Suppressor macrophage treated with lipopolysaccharide for 1 hour (primary cell): ENCODE results near the gene ST7L.

Source experiments
- DNase-seq, 3 donors: peaks; one replicate each; pipeline ENCODE4 v3.0.0-alpha.2; 2020 to 2022

Gene ST7L

GRCh38 chr1:112513112-112513870 lies 105.7 kb downstream of the ST7L start:
- no peak for DNase-seq

GRCh38 chr1:112511897-112512296 lies 107.0 kb downstream of the ST7L start:
- no peak for DNase-seq

GRCh38 chr1:112510340-112510739 lies 108.6 kb downstream of the ST7L start:
- DNase-seq, result no peak

- DNase-seq, result peak in 1 of 3 donors; percentile 6
Measured at GRCh38 chr1:112509660-112510178, 109.2 kb downstream of the ST7L start.

- DNase-seq, result peak; percentile 17 to 43 (median 18)
Measured at GRCh38 chr1:112509005-112509659, 109.8 kb downstream of the ST7L start.

GRCh38 chr1:112508278-112509004 lies 110.5 kb downstream of the ST7L start, which contains the start of gene WNT2B:
WNT2B (plus strand) TSS chr1:112508965; CDS start chr1:112509263, 298 bp downstream.
- peak; percentile 22 to 57 (median 27) for DNase-seq

GRCh38 chr1:112507921-112508277 lies 111.0 kb downstream of the ST7L start:
- DNase-seq, result peak; percentile 25 to 53 (median 29)

- DNase-seq, result no peak
Measured at GRCh38 chr1:112507336-112507735, 111.6 kb downstream of the ST7L start.

GRCh38 chr1:112506731-112507130 lies 112.2 kb downstream of the ST7L start:
- DNase-seq, result no peak

GRCh38 chr1:112506306-112506705 lies 112.6 kb downstream of the ST7L start:
- DNase-seq, result no peak

- no peak for DNase-seq
Measured at GRCh38 chr1:112505878-112506277, 113.1 kb downstream of the ST7L start.

GRCh38 chr1:112505400-112505785 lies 113.5 kb downstream of the ST7L start:
- DNase-seq, result no peak

GRCh38 chr1:112504661-112505399 lies 114.1 kb downstream of the ST7L start:
- DNase-seq, result no peak

- DNase-seq, result no peak
Measured at GRCh38 chr1:112504001-112504660, 114.8 kb downstream of the ST7L start.

GRCh38 chr1:112502826-112503225 lies 116.1 kb downstream of the ST7L start:
- DNase-seq, result no peak

- DNase-seq, result peak; percentile 80 to 91 (median 87)
Measured at GRCh38 chr1:112501810-112502641, 116.9 kb downstream of the ST7L start.

GRCh38 chr1:112496290-112496689 lies 122.7 kb downstream of the ST7L start:
- no peak for DNase-seq

- DNase-seq, result no peak
Measured at GRCh38 chr1:112493351-112493750, 125.6 kb downstream of the ST7L start.

- no peak for DNase-seq
Measured at GRCh38 chr1:112492076-112492475, 126.9 kb downstream of the ST7L start.

- DNase-seq, result no peak
Measured at GRCh38 chr1:112488141-112488540, 130.8 kb downstream of the ST7L start.

- peak in 2 of 3 donors; percentile 15 to 25 for DNase-seq
Measured at GRCh38 chr1:112487686-112488085, 131.3 kb downstream of the ST7L start.
